Endodermal cell (in vitro differentiated cells): ENCODE results near the gene SENP7. TPM values are rescaled to one million over a fixed set of nuclear protein-coding genes. Genes with fewer than 3 reads are reported as not detected.
A peak's percentile ranks its signal among the peaks of the same experiment; 100 is the strongest.

Experiments
- DNase-seq: peaks from one replicate; pipeline ENCODE4 v3.0.0-alpha.2; 2017
- H3K27ac ChIP-seq: 2 replicates; pipeline ENCODE4 v1.5.1; 2013; ENCODE audit warnings: mild to moderate bottlenecking, low read depth, low read length, moderate library complexity
- H3K27me3 ChIP-seq: 2 replicates; pipeline ENCODE4 v1.6.1; 2013; ENCODE audit warnings: mild to moderate bottlenecking, low read length, moderate library complexity; ENCODE audit not compliant: insufficient read depth, control insufficient read depth, poor library complexity, severe bottlenecking
- H3K36me3 ChIP-seq: 2 replicates; pipeline ENCODE4 v1.7.0; 2013; ENCODE audit warnings: mild to moderate bottlenecking, low read length, moderate library complexity; ENCODE audit not compliant: control insufficient read depth, insufficient read depth
- H3K4me1 ChIP-seq: one replicate; pipeline ENCODE4 v1.7.0; 2013; ENCODE audit warnings: low read length; ENCODE audit not compliant: control insufficient read depth, insufficient read depth
- H3K4me3 ChIP-seq: 2 replicates; pipeline ENCODE4 v1.5.1; 2013; ENCODE audit warnings: mild to moderate bottlenecking, low read length, moderate library complexity
- H3K9ac ChIP-seq: 2 replicates; pipeline ENCODE4 v1.6.1; 2013; ENCODE audit warnings: mild to moderate bottlenecking, low read length, moderate library complexity; ENCODE audit not compliant: poor library complexity, severe bottlenecking; ENCODE audit errors: extremely low read depth
- H3K9me3 ChIP-seq: 2 replicates; pipeline ENCODE4 v1.6.1; 2013; ENCODE audit warnings: mild to moderate bottlenecking, low read length, moderate library complexity; ENCODE audit not compliant: control insufficient read depth
- H3K27ac Mint-ChIP-seq: 2 replicates; pipeline ENCODE4 v1.8.0; 2020; ENCODE audit warnings: mixed read lengths
- H3K27me3 Mint-ChIP-seq: 2 replicates; pipeline ENCODE4 v1.8.0; 2021; ENCODE audit warnings: mild to moderate bottlenecking, mixed read lengths; ENCODE audit not compliant: insufficient read depth
- H3K36me3 Mint-ChIP-seq: 2 replicates; pipeline ENCODE4 v1.8.0; 2020; ENCODE audit warnings: low read depth, mixed read lengths
- H3K4me1 Mint-ChIP-seq: 2 replicates; pipeline ENCODE4 v1.8.0; 2020; ENCODE audit warnings: mixed read lengths
- H3K4me3 Mint-ChIP-seq: 2 replicates; pipeline ENCODE4 v1.8.0; 2020; ENCODE audit warnings: mild to moderate bottlenecking, moderate library complexity, mixed read lengths
- H3K9me3 Mint-ChIP-seq: 2 replicates; pipeline ENCODE4 v1.8.0; 2020; ENCODE audit warnings: mild to moderate bottlenecking, mixed read lengths
- WGBS, 2 experiments: methylation state at CpG; one replicate each; pipeline versions ENCODE4 v1.1.5 to v1.1.7; 2013; ENCODE audit warnings: missing lambda C conversion rate in 2 of 2, mixed read lengths in 1 of 2; ENCODE audit not compliant: insufficient coverage in 1 of 2, insufficient read length in 1 of 2; 5-methylcytosine and 5-hydroxymethylcytosine counted together
- total RNA-seq, 2 donors: library from RNA; stranded (reverse); fragmentation: NEBNext Ultra II Directional in 1 of 2; extraction: Animal tissue kit (Norgen Biotek cat#: 25700) in 1 of 2; gene quantifications; 2 replicates in 1 of 2; 3 replicates in 1 of 2; pipeline ENCODE4 v1.2.1, GENCODE V29; 2021
- TF ChIP-seq, protein P1 (sequence below): fragments of 200-600 bp; sonication (generic); conservative IDR thresholded peaks from 2 replicates; pipeline ENCODE4 v1.5.0; 2021; ENCODE audit warnings: antibody characterized with exemption, mild to moderate bottlenecking

The SENP7 gene
- total RNA-seq, 2 donors from 2014 or later: 19.3 to 22.1 TPM

DNA sequence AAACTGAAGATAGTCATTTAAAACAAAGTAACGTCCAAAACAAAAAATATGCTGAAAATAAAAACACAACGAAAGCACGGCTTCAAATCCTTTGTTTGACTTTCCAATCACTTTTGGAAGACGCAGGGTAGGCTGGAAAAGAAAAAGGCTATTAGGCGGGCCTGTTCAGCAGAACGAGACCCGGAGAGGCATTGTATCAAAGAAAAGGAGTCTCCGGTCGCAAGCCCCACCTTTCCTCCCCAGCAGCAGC lies 691 bp downstream of the SENP7 start:
- no peaks in the 10 kb centered on the region for H3K36me3 ChIP-seq
- TF ChIP-seq, protein P1, sequence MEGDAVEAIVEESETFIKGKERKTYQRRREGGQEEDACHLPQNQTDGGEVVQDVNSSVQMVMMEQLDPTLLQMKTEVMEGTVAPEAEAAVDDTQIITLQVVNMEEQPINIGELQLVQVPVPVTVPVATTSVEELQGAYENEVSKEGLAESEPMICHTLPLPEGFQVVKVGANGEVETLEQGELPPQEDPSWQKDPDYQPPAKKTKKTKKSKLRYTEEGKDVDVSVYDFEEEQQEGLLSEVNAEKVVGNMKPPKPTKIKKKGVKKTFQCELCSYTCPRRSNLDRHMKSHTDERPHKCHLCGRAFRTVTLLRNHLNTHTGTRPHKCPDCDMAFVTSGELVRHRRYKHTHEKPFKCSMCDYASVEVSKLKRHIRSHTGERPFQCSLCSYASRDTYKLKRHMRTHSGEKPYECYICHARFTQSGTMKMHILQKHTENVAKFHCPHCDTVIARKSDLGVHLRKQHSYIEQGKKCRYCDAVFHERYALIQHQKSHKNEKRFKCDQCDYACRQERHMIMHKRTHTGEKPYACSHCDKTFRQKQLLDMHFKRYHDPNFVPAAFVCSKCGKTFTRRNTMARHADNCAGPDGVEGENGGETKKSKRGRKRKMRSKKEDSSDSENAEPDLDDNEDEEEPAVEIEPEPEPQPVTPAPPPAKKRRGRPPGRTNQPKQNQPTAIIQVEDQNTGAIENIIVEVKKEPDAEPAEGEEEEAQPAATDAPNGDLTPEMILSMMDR: no peak
- peaks cover 6% of the 10 kb centered on the region for H3K36me3 Mint-ChIP-seq
- H3K27me3 ChIP-seq: no peaks in the 10 kb centered on the region
- 0 to 2% methylated on average over 4 to 9 of the region's 9 CpGs for WGBS, 2 experiments
- peaks cover 9% of the 10 kb centered on the region for H3K4me1 Mint-ChIP-seq
- H3K4me1 ChIP-seq: no peaks in the 10 kb centered on the region
- H3K9ac ChIP-seq: peak overlapping the region; percentile 53
- no peaks in the 10 kb centered on the region for H3K9me3 Mint-ChIP-seq
- peak overlapping the region; percentile 94 for H3K4me3 Mint-ChIP-seq
- no peaks in the 10 kb centered on the region for H3K27me3 Mint-ChIP-seq
- peak overlapping the region; percentile 93 for H3K4me3 ChIP-seq
- peak overlapping the region; percentile 94 for H3K27ac Mint-ChIP-seq
- peak overlapping the region; percentile 83 for H3K27ac ChIP-seq
- DNase-seq: no peak
- peaks cover 8% of the 10 kb centered on the region for H3K9me3 ChIP-seq

DNA sequence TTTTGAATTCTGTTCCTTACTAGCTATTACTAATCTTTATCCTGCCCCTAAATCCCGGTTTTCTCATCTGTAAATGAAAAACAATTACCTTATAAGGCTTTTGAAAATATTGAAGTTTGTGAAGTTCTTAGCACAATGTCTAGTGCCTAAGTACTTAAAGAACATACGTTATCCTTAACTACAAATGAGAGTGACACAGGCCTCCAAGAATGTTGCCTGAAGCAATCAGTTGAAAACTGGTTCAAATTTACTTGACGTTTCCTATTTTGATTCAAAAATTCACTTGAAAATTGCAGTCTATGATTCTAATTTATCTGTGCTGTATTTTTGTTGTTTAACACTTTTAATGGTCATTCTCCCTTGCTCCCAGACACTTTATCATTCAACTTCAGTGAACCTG lies 3.2 kb downstream of the SENP7 start:
- Histone ChIP-seq H3K27me3 (no peaks in the 10 kb centered on the region), H3K4me3 (no peak overlapping the region), H3K27ac (no peak overlapping the region), H3K36me3 (no peaks in the 10 kb centered on the region), H3K9ac (no peak overlapping the region), H3K9me3 (peaks cover 8% of the 10 kb centered on the region), H3K4me1 (no peaks in the 10 kb centered on the region)
- TF ChIP-seq, protein P1: no peak
- no peaks in the 10 kb centered on the region for H3K9me3 Mint-ChIP-seq
- no peak overlapping the region for H3K27ac Mint-ChIP-seq
- 92 to 100% methylated on average over 1 to 3 of the region's 3 CpGs for WGBS, 2 experiments
- H3K27me3 Mint-ChIP-seq: no peaks in the 10 kb centered on the region
- no peak overlapping the region for H3K4me3 Mint-ChIP-seq
- peaks cover 9% of the 10 kb centered on the region for H3K4me1 Mint-ChIP-seq
- peaks cover 6% of the 10 kb centered on the region for H3K36me3 Mint-ChIP-seq
- no peak for DNase-seq

DNA sequence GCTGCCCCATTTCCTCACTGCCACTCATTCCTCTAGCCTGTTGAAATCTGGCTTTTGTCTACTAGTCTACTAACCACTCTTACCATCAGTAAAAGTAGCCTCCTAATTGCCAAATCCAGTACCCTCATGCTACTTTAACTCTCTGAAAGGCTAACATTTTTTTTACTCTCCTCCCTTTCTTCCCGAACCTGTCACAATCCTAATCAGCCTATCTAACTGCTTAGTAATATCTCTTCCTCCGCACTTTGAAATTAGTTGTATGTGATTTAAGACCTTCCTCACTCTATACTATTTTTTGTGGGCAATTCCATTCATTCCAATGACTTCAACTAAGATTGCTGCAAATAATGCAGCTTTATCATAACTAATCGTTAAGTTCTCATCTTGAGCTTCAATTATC lies 3.7 kb downstream of the SENP7 start:
- TF ChIP-seq, protein P1: no peak
- H3K27me3 Mint-ChIP-seq: no peaks in the 10 kb centered on the region

More for the DNA sequence above, 3.7 kb downstream of the SENP7 start:
- no peak overlapping the region for H3K27ac Mint-ChIP-seq
- H3K36me3 ChIP-seq: no peaks in the 10 kb centered on the region
- no peaks in the 10 kb centered on the region for H3K4me1 ChIP-seq
- H3K36me3 Mint-ChIP-seq: peaks cover 9% of the 10 kb centered on the region
- no peak overlapping the region for H3K27ac ChIP-seq
- no peak for DNase-seq
- peaks cover 9% of the 10 kb centered on the region for H3K4me1 Mint-ChIP-seq
- H3K4me3 ChIP-seq: no peak overlapping the region
- 89 to 100% methylated on average over 3 of the region's 3 CpGs for WGBS, 2 experiments
- H3K9me3 Mint-ChIP-seq: no peaks in the 10 kb centered on the region
- H3K9me3 ChIP-seq: peaks cover 8% of the 10 kb centered on the region
- H3K9ac ChIP-seq: no peak overlapping the region
- no peaks in the 10 kb centered on the region for H3K27me3 ChIP-seq
- H3K4me3 Mint-ChIP-seq: no peak overlapping the region
